ENCODE results near the gene BCAS3.

DNA sequence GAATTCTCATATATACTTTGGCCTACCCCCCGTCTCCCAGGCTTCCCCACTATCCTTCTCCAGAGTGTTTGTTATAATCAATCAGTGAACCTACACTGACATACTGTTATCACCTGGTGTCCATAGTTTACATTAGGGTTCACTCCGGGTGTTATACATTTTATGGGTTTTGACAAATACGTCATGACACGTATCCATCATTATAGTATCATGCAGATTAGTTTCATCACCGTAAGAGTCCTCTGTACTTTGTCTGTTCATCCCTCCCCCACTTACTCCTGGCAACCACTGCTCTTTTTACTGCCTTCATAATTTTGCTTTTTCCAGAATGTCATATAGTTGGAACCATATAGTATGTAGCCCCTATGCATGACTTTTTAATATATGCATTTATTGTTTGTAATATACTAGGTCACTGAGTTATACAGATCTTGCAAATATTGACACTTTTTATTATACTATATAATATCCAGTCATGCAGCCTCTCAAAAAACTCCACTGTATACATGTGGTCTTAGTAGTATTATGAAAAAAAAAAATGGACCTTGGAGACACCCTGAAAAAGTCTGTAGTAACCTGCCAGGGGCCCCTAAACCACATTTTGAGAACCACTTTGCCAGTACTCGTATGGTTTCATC lies 49.3 kb upstream of the BCAS3 start:
- TF ChIP-seq, protein P1, sequence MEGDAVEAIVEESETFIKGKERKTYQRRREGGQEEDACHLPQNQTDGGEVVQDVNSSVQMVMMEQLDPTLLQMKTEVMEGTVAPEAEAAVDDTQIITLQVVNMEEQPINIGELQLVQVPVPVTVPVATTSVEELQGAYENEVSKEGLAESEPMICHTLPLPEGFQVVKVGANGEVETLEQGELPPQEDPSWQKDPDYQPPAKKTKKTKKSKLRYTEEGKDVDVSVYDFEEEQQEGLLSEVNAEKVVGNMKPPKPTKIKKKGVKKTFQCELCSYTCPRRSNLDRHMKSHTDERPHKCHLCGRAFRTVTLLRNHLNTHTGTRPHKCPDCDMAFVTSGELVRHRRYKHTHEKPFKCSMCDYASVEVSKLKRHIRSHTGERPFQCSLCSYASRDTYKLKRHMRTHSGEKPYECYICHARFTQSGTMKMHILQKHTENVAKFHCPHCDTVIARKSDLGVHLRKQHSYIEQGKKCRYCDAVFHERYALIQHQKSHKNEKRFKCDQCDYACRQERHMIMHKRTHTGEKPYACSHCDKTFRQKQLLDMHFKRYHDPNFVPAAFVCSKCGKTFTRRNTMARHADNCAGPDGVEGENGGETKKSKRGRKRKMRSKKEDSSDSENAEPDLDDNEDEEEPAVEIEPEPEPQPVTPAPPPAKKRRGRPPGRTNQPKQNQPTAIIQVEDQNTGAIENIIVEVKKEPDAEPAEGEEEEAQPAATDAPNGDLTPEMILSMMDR (IDR thresholded peaks at IDR 0.05), result no peak
- no peak for TF ChIP-seq POLR2AphosphoS5 (IDR thresholded peaks at IDR 0.05)

Measured in transverse colon (tissue), 4 donors.